Breast epithelium (tissue), 3 donors: ENCODE data around the gene PRDX1.

ENCODE experiments used
- POLR2A ChIP-seq: fragments of 450-650 bp; IDR thresholded peaks from one replicate; pipeline ENCODE4 v1.6.1; 2016; ENCODE audit warnings: antibody characterized with exemption, mild to moderate bottlenecking, moderate library complexity
- TF ChIP-seq, protein P1 (sequence below), 3 donors: fragments of 450-650 bp; IDR thresholded peaks; one replicate each; pipeline ENCODE4 v1.5.1; 2016 to 2017; ENCODE audit warnings: antibody characterized with exemption in 3 of 3, mild to moderate bottlenecking in 3 of 3, moderate library complexity in 3 of 3

DNA sequence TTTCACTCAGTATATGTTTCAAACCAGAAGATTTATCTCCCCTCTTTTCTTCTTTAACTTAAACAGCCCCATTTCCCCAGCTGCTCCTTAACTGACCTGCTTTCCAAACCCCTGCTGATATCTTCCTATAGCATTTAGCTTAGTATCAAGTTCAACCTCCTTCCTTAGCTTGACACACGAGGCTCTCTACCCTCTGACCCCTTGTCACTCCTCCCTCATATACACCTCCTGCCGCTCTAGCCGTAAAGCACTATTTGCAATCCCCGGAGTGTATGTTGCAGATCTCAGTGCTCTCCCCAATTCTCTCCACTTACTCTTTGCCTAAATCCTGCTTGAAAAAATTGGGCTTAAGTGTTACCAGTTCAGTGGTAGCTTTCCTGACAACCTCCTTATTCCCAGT lies 15.2 kb upstream of the PRDX1 start:
- no peak for TF ChIP-seq POLR2A
- TF ChIP-seq, protein P1, sequence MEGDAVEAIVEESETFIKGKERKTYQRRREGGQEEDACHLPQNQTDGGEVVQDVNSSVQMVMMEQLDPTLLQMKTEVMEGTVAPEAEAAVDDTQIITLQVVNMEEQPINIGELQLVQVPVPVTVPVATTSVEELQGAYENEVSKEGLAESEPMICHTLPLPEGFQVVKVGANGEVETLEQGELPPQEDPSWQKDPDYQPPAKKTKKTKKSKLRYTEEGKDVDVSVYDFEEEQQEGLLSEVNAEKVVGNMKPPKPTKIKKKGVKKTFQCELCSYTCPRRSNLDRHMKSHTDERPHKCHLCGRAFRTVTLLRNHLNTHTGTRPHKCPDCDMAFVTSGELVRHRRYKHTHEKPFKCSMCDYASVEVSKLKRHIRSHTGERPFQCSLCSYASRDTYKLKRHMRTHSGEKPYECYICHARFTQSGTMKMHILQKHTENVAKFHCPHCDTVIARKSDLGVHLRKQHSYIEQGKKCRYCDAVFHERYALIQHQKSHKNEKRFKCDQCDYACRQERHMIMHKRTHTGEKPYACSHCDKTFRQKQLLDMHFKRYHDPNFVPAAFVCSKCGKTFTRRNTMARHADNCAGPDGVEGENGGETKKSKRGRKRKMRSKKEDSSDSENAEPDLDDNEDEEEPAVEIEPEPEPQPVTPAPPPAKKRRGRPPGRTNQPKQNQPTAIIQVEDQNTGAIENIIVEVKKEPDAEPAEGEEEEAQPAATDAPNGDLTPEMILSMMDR (IDR thresholded peaks at IDR 0.05): no peak
